HepG2 (cell line): ENCODE data around the gene YIPF4. TPM values are rescaled to one million over a fixed set of nuclear protein-coding genes. Genes with fewer than 3 reads are reported as not detected.

ENCODE experiments used
- AHDC1 ChIP-seq: sonication (generic); formaldehyde crosslinking; IDR thresholded peaks from 2 replicates; pipeline ENCODE4 v1.5.1; 2020; ENCODE audit warnings: mild to moderate bottlenecking, missing genetic modification reagents, borderline replicate concordance
- ASH2L ChIP-seq: fragments of 300-600, 200-600 bp; sonication (generic); IDR thresholded peaks from 2 replicates; pipeline ENCODE4 v1.7.0; 2017; ENCODE audit warnings: low read depth, mild to moderate bottlenecking, moderate library complexity, mixed read lengths, low read length; ENCODE audit not compliant: insufficient read length
- HBP1 ChIP-seq: IDR thresholded peaks from 2 replicates; pipeline ENCODE4 v1.6.1; 2016; ENCODE audit warnings: low read depth, control low read depth
- HDAC1 ChIP-seq: sonication (generic); formaldehyde crosslinking; IDR thresholded peaks from 2 replicates; pipeline ENCODE4 v1.5.1; 2020; ENCODE audit warnings: mild to moderate bottlenecking, missing genetic modification reagents
- HDAC2 ChIP-seq: sonication (generic); formaldehyde crosslinking; IDR thresholded peaks from 2 replicates; pipeline ENCODE4 v1.4.0; 2020; ENCODE audit warnings: missing genetic modification reagents
- KLF6 ChIP-seq: IDR thresholded peaks from 2 replicates; pipeline ENCODE4 v1.8.0; 2016; ENCODE audit warnings: missing biosample characterization, missing genetic modification reagents
- LCORL ChIP-seq, 2 experiments: fragments of 450-650 bp in 1 of 2; sonication (generic) in 1 of 2; formaldehyde crosslinking in 1 of 2; IDR thresholded peaks; 2 replicates each; pipeline versions ENCODE4 v1.5.0 to v1.6.1; 2017 to 2020; ENCODE audit warnings: antibody characterized with exemption in 1 of 2, missing genetic modification reagents in 1 of 2
- NRL ChIP-seq: sonication (generic); formaldehyde crosslinking; IDR thresholded peaks from 2 replicates; pipeline ENCODE4 v1.5.0; 2020; ENCODE audit warnings: missing genetic modification reagents, mild to moderate bottlenecking, moderate library complexity, borderline replicate concordance
- PATZ1 ChIP-seq: sonication (generic); formaldehyde crosslinking; IDR thresholded peaks from 2 replicates; pipeline ENCODE4 v1.4.0; 2020; ENCODE audit warnings: missing genetic modification reagents
- RCOR2 ChIP-seq: IDR thresholded peaks from 2 replicates; pipeline ENCODE4 v1.6.1; 2016; ENCODE audit warnings: missing biosample characterization, missing genetic modification reagents
- SKI ChIP-seq: fragments of 450-650 bp; IDR thresholded peaks from one replicate; pipeline ENCODE4 v1.6.1; 2018; ENCODE audit warnings: mild to moderate bottlenecking; ENCODE audit not compliant: partially characterized antibody
- SMARCC2 ChIP-seq: fragments of 450-650 bp; IDR thresholded peaks from 2 replicates; pipeline ENCODE4 v1.6.1; 2017; ENCODE audit warnings: antibody characterized with exemption, mild to moderate bottlenecking
- SMYD3 ChIP-seq: sonication (generic); formaldehyde crosslinking; IDR thresholded peaks from 2 replicates; pipeline ENCODE4 v1.8.1; 2023; ENCODE audit warnings: mild to moderate bottlenecking, missing genetic modification reagents
- ZBTB7B ChIP-seq: sonication (generic); formaldehyde crosslinking; IDR thresholded peaks from 2 replicates; pipeline ENCODE4 v1.4.0; 2020; ENCODE audit warnings: missing genetic modification reagents
- ZNF800 ChIP-seq: sonication (generic); formaldehyde crosslinking; IDR thresholded peaks from 2 replicates; pipeline ENCODE4 v1.4.0; 2020; ENCODE audit warnings: missing genetic modification reagents
- polyA plus RNA-seq, 8 experiments: library from polyadenylated mRNA; depleted of rRNA in 3 of 8; stranded (reverse) in 7 of 8; unstranded in 1 of 8; fragments of >200 nt; fragmentation: Illumina TruSeq in 4 of 8; extraction: Trizol in 4 of 8; gene quantifications; 2 replicates each; pipeline versions ENCODE4 v1.2.1 to v1.2.3, GENCODE V29; 2011 to 2016; ENCODE audit warnings: low read depth in 4 of 8, missing spikeins in 1 of 8, mixed read lengths in 1 of 8; ENCODE audit not compliant: insufficient read depth in 1 of 8
- total RNA-seq, 5 experiments: library from RNA; depleted of rRNA; stranded (reverse); fragments of >200 nt; fragmentation: Illumina TruSeq; extraction: Trizol; gene quantifications; 2 replicates each; pipeline ENCODE4 v1.2.3, GENCODE V29; 2016; ENCODE audit warnings: low read depth in 1 of 5

Gene YIPF4
- total and polyA plus RNA-seq, 2 of the 13 experiments (the other 11 are each of a cell fraction or from before 2014, with no cell fraction given), result 19.0 to 43.9 TPM

GRCh38 chr2:32329180-32329980 lies 51.7 kb downstream of the YIPF4 start (continued):
- TF ChIP-seq SMYD3 (CRISPR knock-in tag), result peak; percentile 41; the same call in 1 of the 2 replicates
- TF ChIP-seq NRL (CRISPR knock-in tag), result 0 out of 2 replicates have a peak, but pooled peaks have one; percentile 29
- TF ChIP-seq KLF6 (CRISPR knock-in tag), result peak; percentile 88
- TF ChIP-seq ZBTB7B (CRISPR knock-in tag), result peak; percentile 70
- TF ChIP-seq ASH2L, result peak; percentile 82
- 0 out of 2 replicates have a peak, but pooled peaks have one; percentile 16 for TF ChIP-seq ZNF800 (CRISPR knock-in tag)
- TF ChIP-seq AHDC1 (CRISPR knock-in tag), result peak; percentile 95; the same call in 1 of the 2 replicates
- 0 out of 2 replicates have a peak, but pooled peaks have one; percentile 48 for TF ChIP-seq HBP1 (CRISPR knock-in tag)
- peak; percentile 89 for TF ChIP-seq SKI
- peak; percentile 90 for TF ChIP-seq SMARCC2
- TF ChIP-seq LCORL (IDR thresholded peaks at IDR 0.05), result peak; percentile 95
- peak; percentile 90 for TF ChIP-seq LCORL (CRISPR knock-in tag; IDR thresholded peaks at IDR 0.05)
- peak; percentile 79; the same call in 1 of the 2 replicates for TF ChIP-seq HDAC1
- TF ChIP-seq HDAC2 (CRISPR knock-in tag), result peak; percentile 89
- TF ChIP-seq PATZ1 (CRISPR knock-in tag), result peak; percentile 45; the same call in 1 of the 2 replicates
- TF ChIP-seq RCOR2 (CRISPR knock-in tag), result peak; percentile 70; the same call in 1 of the 2 replicates
